Endodermal cell (in vitro differentiated cells): ENCODE data around the gene SIPA1L2. TPM values are rescaled to one million over a fixed set of nuclear protein-coding genes. Genes with fewer than 3 reads are reported as not detected.

Source experiments
- DNase-seq: peaks from one replicate; pipeline ENCODE4 v3.0.0-alpha.2; 2017
- H3K27ac ChIP-seq: 2 replicates; pipeline ENCODE4 v1.5.1; 2013; ENCODE audit warnings: mild to moderate bottlenecking, low read depth, low read length, moderate library complexity
- H3K27me3 ChIP-seq: 2 replicates; pipeline ENCODE4 v1.6.1; 2013; ENCODE audit warnings: mild to moderate bottlenecking, low read length, moderate library complexity; ENCODE audit not compliant: insufficient read depth, control insufficient read depth, poor library complexity, severe bottlenecking
- H3K36me3 ChIP-seq: 2 replicates; pipeline ENCODE4 v1.7.0; 2013; ENCODE audit warnings: mild to moderate bottlenecking, low read length, moderate library complexity; ENCODE audit not compliant: control insufficient read depth, insufficient read depth
- H3K4me1 ChIP-seq: one replicate; pipeline ENCODE4 v1.7.0; 2013; ENCODE audit warnings: low read length; ENCODE audit not compliant: control insufficient read depth, insufficient read depth
- H3K4me3 ChIP-seq: 2 replicates; pipeline ENCODE4 v1.5.1; 2013; ENCODE audit warnings: mild to moderate bottlenecking, low read length, moderate library complexity
- H3K9ac ChIP-seq: 2 replicates; pipeline ENCODE4 v1.6.1; 2013; ENCODE audit warnings: mild to moderate bottlenecking, low read length, moderate library complexity; ENCODE audit not compliant: poor library complexity, severe bottlenecking; ENCODE audit errors: extremely low read depth
- H3K9me3 ChIP-seq: 2 replicates; pipeline ENCODE4 v1.6.1; 2013; ENCODE audit warnings: mild to moderate bottlenecking, low read length, moderate library complexity; ENCODE audit not compliant: control insufficient read depth
- H3K27ac Mint-ChIP-seq: 2 replicates; pipeline ENCODE4 v1.8.0; 2020; ENCODE audit warnings: mixed read lengths
- H3K27me3 Mint-ChIP-seq: 2 replicates; pipeline ENCODE4 v1.8.0; 2021; ENCODE audit warnings: mild to moderate bottlenecking, mixed read lengths; ENCODE audit not compliant: insufficient read depth
- H3K36me3 Mint-ChIP-seq: 2 replicates; pipeline ENCODE4 v1.8.0; 2020; ENCODE audit warnings: low read depth, mixed read lengths
- H3K4me1 Mint-ChIP-seq: 2 replicates; pipeline ENCODE4 v1.8.0; 2020; ENCODE audit warnings: mixed read lengths
- H3K4me3 Mint-ChIP-seq: 2 replicates; pipeline ENCODE4 v1.8.0; 2020; ENCODE audit warnings: mild to moderate bottlenecking, moderate library complexity, mixed read lengths
- H3K9me3 Mint-ChIP-seq: 2 replicates; pipeline ENCODE4 v1.8.0; 2020; ENCODE audit warnings: mild to moderate bottlenecking, mixed read lengths
- CTCF ChIP-seq: fragments of 200-600 bp; sonication (generic); conservative IDR thresholded peaks from 2 replicates; pipeline ENCODE4 v1.5.0; 2021; ENCODE audit warnings: antibody characterized with exemption, mild to moderate bottlenecking
- WGBS, 2 experiments: methylation state at CpG; one replicate each; pipeline versions ENCODE4 v1.1.5 to v1.1.7; 2013; ENCODE audit warnings: missing lambda C conversion rate in 2 of 2, mixed read lengths in 1 of 2; ENCODE audit not compliant: insufficient coverage in 1 of 2, insufficient read length in 1 of 2; 5-methylcytosine and 5-hydroxymethylcytosine counted together
- total RNA-seq, 2 donors: library from RNA; stranded (reverse); fragmentation: NEBNext Ultra II Directional in 1 of 2; extraction: Animal tissue kit (Norgen Biotek cat#: 25700) in 1 of 2; gene quantifications; 2 replicates in 1 of 2; 3 replicates in 1 of 2; pipeline ENCODE4 v1.2.1, GENCODE V29; 2021

Gene SIPA1L2
- total RNA-seq, 2 donors from 2014 or later, result 34.7 to 41.5 TPM

- Mint-ChIP-seq H3K36me3 (no peaks in the 10 kb centered on the region), H3K27me3 (no peaks in the 10 kb centered on the region), H3K4me3 (no peak overlapping the region), H3K9me3 (peaks cover 3% of the 10 kb centered on the region), H3K4me1 (peaks cover 1% of the 10 kb centered on the region), H3K27ac (no peak overlapping the region)
- WGBS, 2 experiments, result 89 to 100% methylated on average over 1 to 2 of the region's 3 CpGs
- Histone ChIP-seq H3K27me3 (no peaks in the 10 kb centered on the region), H3K36me3 (no peaks in the 10 kb centered on the region), H3K9ac (no peak overlapping the region), H3K27ac (no peak overlapping the region), H3K4me1 (no peaks in the 10 kb centered on the region), H3K9me3 (no peaks in the 10 kb centered on the region), H3K4me3 (no peak overlapping the region)
- TF ChIP-seq CTCF, result no peak
- no peak for DNase-seq
Observed at GRCh38 chr1:232664844-232665777, 35.2 kb upstream of the SIPA1L2 start.

- Histone ChIP-seq H3K27ac (no peak overlapping the region), H3K4me3 (no peak overlapping the region), H3K36me3 (no peaks in the 10 kb centered on the region), H3K27me3 (no peaks in the 10 kb centered on the region), H3K4me1 (peaks cover 2% of the 10 kb centered on the region), H3K9me3 (no peaks in the 10 kb centered on the region), H3K9ac (no peak overlapping the region)
- Mint-ChIP-seq H3K27me3 (no peaks in the 10 kb centered on the region), H3K27ac (peak overlapping the region; percentile 23), H3K9me3 (peaks cover 3% of the 10 kb centered on the region), H3K36me3 (no peaks in the 10 kb centered on the region), H3K4me3 (no peak overlapping the region), H3K4me1 (peaks cover 15% of the 10 kb centered on the region)
- DNase-seq, result no peak
- no peak for TF ChIP-seq CTCF
- 77 to 85% methylated on average over 5 to 7 of the region's 7 CpGs for whole genome bisulfite sequencing, 2 experiments
Observed at GRCh38 chr1:232662910-232663309, 33.0 kb upstream of the SIPA1L2 start.

GRCh38 chr1:232658386-232658785 lies 28.5 kb upstream of the SIPA1L2 start:
- no peak overlapping the region for H3K27ac Mint-ChIP-seq
- Histone ChIP-seq H3K27ac (no peak overlapping the region), H3K9ac (no peak overlapping the region), H3K27me3 (no peaks in the 10 kb centered on the region), H3K36me3 (no peaks in the 10 kb centered on the region), H3K9me3 (no peaks in the 10 kb centered on the region), H3K4me1 (peaks cover 8% of the 10 kb centered on the region), H3K4me3 (no peak overlapping the region)
- no peaks in the 10 kb centered on the region for H3K27me3 Mint-ChIP-seq
- no peak for TF ChIP-seq CTCF
- H3K9me3 Mint-ChIP-seq, result peaks cover 3% of the 10 kb centered on the region
- 88 to 100% methylated on average over 1 to 2 of the region's 2 CpGs for WGBS, 2 experiments
- peaks cover 20% of the 10 kb centered on the region for H3K4me1 Mint-ChIP-seq
- no peak overlapping the region for H3K4me3 Mint-ChIP-seq
- H3K36me3 Mint-ChIP-seq, result no peaks in the 10 kb centered on the region
- DNase-seq, result no peak
